K562 (cell line): ENCODE results near the gene RFPL3. TPM values are rescaled to one million over a fixed set of nuclear protein-coding genes. Genes with fewer than 3 reads are reported as not detected.

Source experiments
- ATAC-seq: fragments of 200-7000 bp; cut with Tn5 transposase; 3 replicates; pipeline ENCODE4 v1.9.1; 2020; ENCODE audit warnings: moderate library complexity
- BruUV-seq: library from RNA; stranded (reverse); fragments of 400-500 nt; replicated peaks from 2 replicates; lab custom pipeline; 2021; lab: Mats Ljungman, UMichigan
- CTCF ChIA-PET: fragments of 300-600 bp; formaldehyde crosslinking; extraction: SDS; loops from one replicate; lab custom pipeline; 2021; ENCODE audit warnings: low intra/inter-chr PET ratio; lab: Yijun Ruan, JAX
- POLR2A ChIA-PET: fragments of 300-600, 350-650 bp; sonication (Branson Sonifier 250); formaldehyde crosslinking; extraction: SDS; loops from one replicate; lab custom pipeline; 2021; ENCODE audit warnings: antibody characterized with exemption, inconsistent platforms; lab: Yijun Ruan, JAX
- DNase-seq, 4 experiments: peaks; one replicate each; pipeline versions ENCODE4 v3.0.0 to v3.0.0-alpha.2; 2011 to 2018; ENCODE audit warnings: low spot score in 3 of 4, mixed read lengths in 3 of 4; ENCODE audit errors: extremely low read depth in 1 of 4
- FAIRE-seq: peaks from 2 replicates; lab custom pipeline; 2011; peaks lifted over from hg19 to GRCh38; lab: Jason Lieb, UNC
- H2AFZ ChIP-seq: 2 replicates; pipeline ENCODE4 v1.6.0; 2011; ENCODE audit warnings: low read depth, low read length, control low read depth, inconsistent platforms
- H3K27ac ChIP-seq: fragments of 200-600 bp; 3 replicates; pipeline ENCODE4 v1.8.0; 2011; ENCODE audit warnings: low read depth, mild to moderate bottlenecking, control low read depth, inconsistent platforms, low read length, moderate library complexity, mixed read lengths; ENCODE audit errors: extremely low read depth
- H3K27me3 ChIP-seq, 2 experiments: fragments of 300-600 bp in 1 of 2; 2 replicates in 1 of 2; 3 replicates in 1 of 2; pipeline versions ENCODE4 v1.6.0 to v1.8.0; 2011; ENCODE audit warnings: inconsistent platforms in 2 of 2, low read length in 2 of 2, mild to moderate bottlenecking in 1 of 2, mixed read lengths in 1 of 2, moderate library complexity in 1 of 2; ENCODE audit not compliant: control insufficient read depth in 2 of 2, insufficient read depth in 2 of 2
- H3K36me3 ChIP-seq: fragments of 300-600 bp; 3 replicates; pipeline ENCODE4 v1.8.0; 2011; ENCODE audit warnings: mild to moderate bottlenecking, low read length, inconsistent platforms; ENCODE audit not compliant: control insufficient read depth, insufficient read depth
- H3K4me1 ChIP-seq, 2 experiments: fragments of 200-600 bp in 1 of 2; replicated peaks in 1 of 2; 2 replicates in 1 of 2; 3 replicates in 1 of 2; pipeline versions ENCODE4 v1.5.1 to v1.8.0; 2011; ENCODE audit warnings: inconsistent platforms in 2 of 2, low read length in 2 of 2, mild to moderate bottlenecking in 1 of 2, mixed read lengths in 1 of 2, moderate library complexity in 1 of 2; ENCODE audit not compliant: control insufficient read depth in 2 of 2, insufficient read depth in 2 of 2
- H3K4me2 ChIP-seq: 2 replicates; pipeline ENCODE4 v1.6.1; 2011; ENCODE audit warnings: low read length, control low read depth, inconsistent platforms, mixed read lengths; ENCODE audit not compliant: insufficient read depth
- H3K4me3 ChIP-seq: fragments of 200-600 bp; sonication (generic), shearing (Covaris generic); 2 replicates; pipeline ENCODE4 v1.5.1; 2016; ENCODE audit warnings: control low read depth, inconsistent platforms
- H3K79me2 ChIP-seq: fragments of 200-600 bp; 3 replicates; pipeline ENCODE4 v1.8.0; 2011; ENCODE audit warnings: low read length, inconsistent platforms; ENCODE audit not compliant: control insufficient read depth, insufficient read depth
- H3K9ac ChIP-seq, 2 experiments: 2 replicates each; pipeline versions ENCODE4 v1.6.0 to v1.6.1; 2011; ENCODE audit warnings: low read depth in 2 of 2, low read length in 2 of 2, control low read depth in 1 of 2, inconsistent platforms in 1 of 2, mild to moderate bottlenecking in 1 of 2, mixed read lengths in 1 of 2; ENCODE audit not compliant: insufficient read depth in 1 of 2
- H3K9me1 ChIP-seq: one replicate; pipeline ENCODE4 v1.6.0; 2011; ENCODE audit warnings: inconsistent platforms, mild to moderate bottlenecking, low read length, moderate library complexity; ENCODE audit not compliant: control insufficient read depth, insufficient read depth
- H3K9me3 ChIP-seq: replicated peaks from 2 replicates; pipeline ENCODE4 v1.5.1; 2011; ENCODE audit warnings: low read depth, low read length, inconsistent platforms; ENCODE audit not compliant: control insufficient read depth, insufficient read depth
- H4K20me1 ChIP-seq: replicated peaks from 2 replicates; pipeline ENCODE4 v1.6.1; 2011; ENCODE audit warnings: low read length, inconsistent platforms, mixed read lengths; ENCODE audit not compliant: control insufficient read depth, insufficient read depth
- ADNP ChIP-seq: fragments of 200-800 bp; sonication (Bioruptor generic); IDR thresholded peaks from 2 replicates; pipeline ENCODE4 v1.6.1; 2016; ENCODE audit warnings: missing genetic modification characterization, missing compliant biosample characterization
- CEBPG ChIP-seq, 3 experiments: fragments of 200-800 bp in 1 of 3; sonication (Bioruptor generic) in 1 of 3; sonication (generic) in 1 of 3; formaldehyde crosslinking in 1 of 3; IDR thresholded peaks in 2 of 3; conservative IDR thresholded peaks in 1 of 3; 2 replicates each; pipeline versions ENCODE4 v1.6.1 to v1.8.0; 2016 to 2022; ENCODE audit warnings: missing compliant biosample characterization in 2 of 3, missing genetic modification characterization in 2 of 3, mild to moderate bottlenecking in 1 of 3, missing genetic modification reagents in 1 of 3
- DIDO1 ChIP-seq: fragments of 450-650 bp; IDR thresholded peaks from 2 replicates; pipeline ENCODE4 v1.6.1; 2016; ENCODE audit warnings: low read depth, missing biosample characterization, missing genetic modification characterization
- EGR1 ChIP-seq: fragments of 450-650 bp; conservative IDR thresholded peaks from 2 replicates; pipeline ENCODE4 v1.6.1; 2017; ENCODE audit warnings: mild to moderate bottlenecking
- IRF2 ChIP-seq: sonication (generic); formaldehyde crosslinking; IDR thresholded peaks from 2 replicates; pipeline ENCODE4 v1.8.1; 2022; ENCODE audit warnings: mild to moderate bottlenecking, missing genetic modification reagents
- KLF1 ChIP-seq: fragments of 450-650 bp; IDR thresholded peaks from 2 replicates; pipeline ENCODE4 v1.6.1; 2016; ENCODE audit warnings: missing genetic modification characterization, missing compliant biosample characterization
- LEF1 ChIP-seq: fragments of 450-650 bp; IDR thresholded peaks from 2 replicates; pipeline ENCODE4 v1.6.1; 2016; ENCODE audit warnings: mild to moderate bottlenecking
- MBD2 ChIP-seq: sonication (generic); IDR thresholded peaks from 2 replicates; pipeline ENCODE4 v1.6.1; 2016; ENCODE audit warnings: low read depth, borderline replicate concordance
- MCM2 ChIP-seq: fragments of 450-650 bp; IDR thresholded peaks from 2 replicates; pipeline ENCODE4 v1.6.1; 2017; ENCODE audit warnings: low read depth, mild to moderate bottlenecking
- MTA2 ChIP-seq: fragments of 450-650 bp; IDR thresholded peaks from 2 replicates; pipeline ENCODE4 v1.6.1; 2016; ENCODE audit warnings: low read depth
- MTA3 ChIP-seq: fragments of 450-650 bp; formaldehyde crosslinking; IDR thresholded peaks from 2 replicates; pipeline ENCODE4 v1.6.1; 2017; ENCODE audit warnings: mild to moderate bottlenecking, borderline replicate concordance
- PCBP1 ChIP-seq: fragments of 200-400 bp; formaldehyde crosslinking; IDR thresholded peaks from 2 replicates; pipeline ENCODE4 v1.6.1; 2018; ENCODE audit warnings: mild to moderate bottlenecking, low read depth, low read length; ENCODE audit not compliant: poor library complexity, severe bottlenecking
- PTBP1 ChIP-seq: fragments of 200-400 bp; formaldehyde crosslinking; IDR thresholded peaks from 2 replicates; pipeline ENCODE4 v1.6.1; 2017; ENCODE audit warnings: low read depth, low read length
- STAT5B ChIP-seq: fragments of 250-450 bp; sonication (Bioruptor Pico); IDR thresholded peaks from 2 replicates; pipeline ENCODE4 v1.8.0; 2021; ENCODE audit warnings: mild to moderate bottlenecking, inconsistent platforms
- ZBTB2 ChIP-seq: fragments of 450-650 bp; IDR thresholded peaks from 2 replicates; pipeline ENCODE4 v1.6.1; 2016; ENCODE audit warnings: antibody characterized with exemption
- WGBS: fragments of 100-300 bp; shearing (Covaris generic); methylation state at CpG from one replicate; pipeline ENCODE4 v1.1.6; 2016; ENCODE audit warnings: low coverage, mixed read lengths; ENCODE audit not compliant: insufficient coverage; ENCODE audit errors: missing lambda C conversion rate; 5-methylcytosine and 5-hydroxymethylcytosine counted together
- in situ Hi-C: fragments of 300-500 bp; cut with MboI; formaldehyde crosslinking; loops from 4 replicates; pipeline ENCODE4 v1.15.0; 2018; ENCODE audit warnings: inconsistent platforms, mixed read lengths
- intact Hi-C: fragments of 100-400 bp; cut with micrococcal nuclease; formaldehyde crosslinking; loops from 2 replicates; pipeline ENCODE4 v1.14.2; 2022
- polyA plus RNA-seq, 8 experiments: library from polyadenylated mRNA; depleted of rRNA in 4 of 8; stranded (reverse) in 5 of 8; unstranded in 3 of 8; fragments of >200 nt; fragmentation: Nextera tagmentation in 2 of 8; fragmentation: Illumina TruSeq in 1 of 8; extraction: Ambion mirVana in 2 of 8; extraction: Trizol in 1 of 8; gene quantifications; 2 replicates each; pipeline versions ENCODE4 v1.2.1 to v1.2.3, GENCODE V29; 2011 to 2014; ENCODE audit warnings: inconsistent platforms in 1 of 8, missing spikeins in 1 of 8
- total RNA-seq, 7 experiments: library from RNA; depleted of rRNA in 6 of 7; stranded (reverse); fragments of >200 nt in 6 of 7; fragmentation: Illumina TruSeq in 2 of 7; extraction: Trizol in 2 of 7; gene quantifications; 2 replicates each; pipeline versions ENCODE4 v1.2.1 to v1.2.3, GENCODE V29; 2011 to 2021; ENCODE audit warnings: low replicate concordance in 1 of 7

RFPL3 gene
- total and polyA plus RNA-seq, 9 of the 15 experiments (the other 6 are each of a cell fraction or from before 2014, with no cell fraction given), result not detected

- FAIRE-seq, result no peak
- ATAC-seq, result no peak
- H3K27me3 ChIP-seq, result peaks cover 0 to 10% of the 10 kb centered on the region in 2 experiments; a peak in 3 of 5 replicates
- H3K4me3 ChIP-seq, result no peak overlapping the region
- in situ Hi-C loops (no loop called here), intact Hi-C loops (no loop called here)
- WGBS, result 0% methylated on average over 1 of the region's 1 CpG
- H3K9me3 ChIP-seq, result no peaks in the 10 kb centered on the region
- no peaks in the 10 kb centered on the region for H4K20me1 ChIP-seq
- H3K9ac ChIP-seq, result no peak overlapping the region
- CTCF ChIA-PET, result no interaction called here
- POLR2A ChIA-PET, result interaction anchor here (0.5 kb wide), 1 partner anchor 83 kb away, joined by 3 read pairs; no protein-coding TSS in a partner anchor
- no peak overlapping the region for H2AFZ ChIP-seq
- TF ChIP-seq PCBP1, result no peak
- no peak for TF ChIP-seq CEBPG (CRISPR knock-in tag; IDR thresholded peaks at IDR 0.05)
- no peak for TF ChIP-seq CEBPG (tag; conservative IDR thresholded peaks at IDR 0.05 in 1 of 2, IDR thresholded peaks at IDR 0.05 in 1 of 2)
- no peak for TF ChIP-seq STAT5B (CRISPR knock-in tag)
- no peak for TF ChIP-seq ADNP (tag)
- TF ChIP-seq KLF1, result no peak
- no peak overlapping the region for H3K27ac ChIP-seq
- DNase-seq, result no peak
- no peaks in the 10 kb centered on the region for H3K79me2 ChIP-seq
- H3K9me1 ChIP-seq, result no peaks in the 10 kb centered on the region
- H3K4me2 ChIP-seq, result no peak overlapping the region
- no peaks in the 10 kb centered on the region for H3K36me3 ChIP-seq
- H3K4me1 ChIP-seq, result no peaks in the 10 kb centered on the region
- no TSS peak for BruUV-seq
Measured at GRCh38 chr22:32318361-32318760, 39.3 kb upstream of the RFPL3 start.

- Histone ChIP-seq H3K36me3 (no peaks in the 10 kb centered on the region), H3K9ac (no peak overlapping the region), H3K27ac (no peak overlapping the region), H3K79me2 (no peaks in the 10 kb centered on the region), H3K4me2 (no peak overlapping the region), H3K4me1 (no peaks in the 10 kb centered on the region), H3K4me3 (no peak overlapping the region), H3K9me3 (no peaks in the 10 kb centered on the region), H2AFZ (no peak overlapping the region), H3K27me3 (peaks cover 0 to 15% of the 10 kb centered on the region in 2 experiments; a peak in 3 of 5 replicates), H3K9me1 (no peaks in the 10 kb centered on the region), H4K20me1 (no peaks in the 10 kb centered on the region)
- intact Hi-C loops, result no loop called here
- no peak for ATAC-seq
- WGBS, result 0% methylated on average over 8 of the region's 8 CpGs
- no peak for FAIRE-seq
- in situ Hi-C loops, result no loop called here
- ChIA-PET POLR2A (no interaction called here), CTCF (no interaction called here)
- no peak for DNase-seq
- no TSS peak for BruUV-seq
- no peak for TF ChIP-seq MCM2
- no peak for TF ChIP-seq PTBP1
- no peak for TF ChIP-seq MTA3
- TF ChIP-seq MTA2, result no peak
- TF ChIP-seq LEF1, result no peak
- TF ChIP-seq DIDO1, result no peak
- no peak for TF ChIP-seq IRF2 (CRISPR knock-in tag)
- no peak for TF ChIP-seq EGR1
- TF ChIP-seq ZBTB2, result no peak
- TF ChIP-seq MBD2, result no peak
Measured at GRCh38 chr22:32319861-32320406, 37.7 kb upstream of the RFPL3 start.
